Suprapubic skin (tissue), 3 donors: ENCODE results near the gene UBE2J1.

Experiments used
- CTCF ChIP-seq, 2 donors: fragments of 200-600 bp in 1 of 2; fragments of 450-650 bp in 1 of 2; sonication (generic) in 1 of 2; IDR thresholded peaks; one replicate each; pipeline ENCODE4 v1.5.1; 2016 to 2019; ENCODE audit warnings: antibody characterized with exemption in 2 of 2, mild to moderate bottlenecking in 1 of 2, moderate library complexity in 1 of 2
- POLR2A ChIP-seq, 2 donors: fragments of 450-650 bp; IDR thresholded peaks; one replicate each; pipeline ENCODE4 v1.6.1; 2017; ENCODE audit warnings: antibody characterized with exemption in 2 of 2, mild to moderate bottlenecking in 2 of 2, moderate library complexity in 2 of 2

GRCh38 chr6:89356642-89357170, 4.2 kb upstream of the UBE2J1 start:
- TF ChIP-seq POLR2A (IDR thresholded peaks at IDR 0.05) (no peak), CTCF (IDR thresholded peaks at IDR 0.05) (no peak)
